GM19395 (cell line): ENCODE data around the gene NEO1.

Experiments
- ATAC-seq: cut with Tn5 transposase; IDR thresholded peaks from one replicate; pipeline ENCODE4 v1.9.1; 2021; ENCODE audit warnings: mild to moderate bottlenecking, moderate library complexity; ENCODE audit not compliant: unreplicated experiment

The NEO1 gene

GRCh38 chr15:73326157-73326556 lies 273.9 kb downstream of the NEO1 start:
- no peak for ATAC-seq

GRCh38 chr15:73328149-73328820 lies 276.0 kb downstream of the NEO1 start:
- ATAC-seq, result no peak

- no peak for ATAC-seq
These were observed 276.7 kb downstream of the NEO1 start for GRCh38 chr15:73328981-73329380.

- ATAC-seq, result no peak
These were observed 277.4 kb downstream of the NEO1 start for GRCh38 chr15:73329501-73330200.

- ATAC-seq, result no peak
These were observed 278.2 kb downstream of the NEO1 start for GRCh38 chr15:73330206-73331051.

- ATAC-seq, result no peak
These were observed 279.2 kb downstream of the NEO1 start for GRCh38 chr15:73331501-73331900.

GRCh38 chr15:73331991-73332925 lies 280.0 kb downstream of the NEO1 start:
- no peak for ATAC-seq

GRCh38 chr15:73333001-73333400 lies 280.7 kb downstream of the NEO1 start:
- ATAC-seq, result no peak

GRCh38 chr15:73334086-73334485 lies 281.8 kb downstream of the NEO1 start:
- no peak for ATAC-seq

GRCh38 chr15:73335026-73335425 lies 282.8 kb downstream of the NEO1 start:
- no peak for ATAC-seq

- ATAC-seq, result no peak
These were observed 283.2 kb downstream of the NEO1 start for GRCh38 chr15:73335471-73335870.

- ATAC-seq, result no peak
These were observed 284.5 kb downstream of the NEO1 start for GRCh38 chr15:73336756-73337155.

GRCh38 chr15:73337187-73337586 lies 284.9 kb downstream of the NEO1 start:
- no peak for ATAC-seq

- no peak for ATAC-seq
These were observed 285.8 kb downstream of the NEO1 start for GRCh38 chr15:73338058-73338457.

- no peak for ATAC-seq
These were observed 286.5 kb downstream of the NEO1 start for GRCh38 chr15:73338606-73339374.

GRCh38 chr15:73340502-73341192 lies 288.4 kb downstream of the NEO1 start:
- no peak for ATAC-seq

GRCh38 chr15:73341886-73342600 lies 289.8 kb downstream of the NEO1 start:
- no peak for ATAC-seq

GRCh38 chr15:73344056-73344455 lies 291.8 kb downstream of the NEO1 start:
- no peak for ATAC-seq

- ATAC-seq, result no peak
These were observed 293.4 kb downstream of the NEO1 start for GRCh38 chr15:73345658-73346057.
